Liver (tissue), 9 donors: ENCODE measurements around the gene CATSPER1. TPM values are rescaled to one million over a fixed set of nuclear protein-coding genes. Genes with fewer than 3 reads are reported as not detected.

Experiments
- DNase-seq: peaks from one replicate; pipeline ENCODE4 v3.0.0-alpha.2; 2017; ENCODE audit warnings: low spot score
- H3K27ac ChIP-seq, 2 donors: one replicate each; pipeline ENCODE4 v1.7.0; 2013; ENCODE audit warnings: inconsistent platforms in 2 of 2, low read length in 2 of 2, control low read depth in 1 of 2, low read depth in 1 of 2, mild to moderate bottlenecking in 1 of 2
- H3K27me3 ChIP-seq, 4 donors: one replicate each; pipeline versions ENCODE4 v1.6.1 to v1.7.0; 2013; ENCODE audit warnings: low read length in 3 of 4, inconsistent platforms in 1 of 4, mild to moderate bottlenecking in 1 of 4, moderate library complexity in 1 of 4; ENCODE audit not compliant: control insufficient read depth in 4 of 4, insufficient read depth in 4 of 4
- H3K36me3 ChIP-seq, 4 donors: one replicate each; pipeline versions ENCODE4 v1.6.1 to v1.7.0; 2013; ENCODE audit warnings: low read length in 3 of 4, mild to moderate bottlenecking in 3 of 4, low read depth in 1 of 4, moderate library complexity in 1 of 4; ENCODE audit not compliant: control insufficient read depth in 4 of 4, insufficient read depth in 3 of 4
- H3K4me1 ChIP-seq, 4 donors: one replicate each; pipeline versions ENCODE4 v1.6.1 to v1.7.0; 2013; ENCODE audit warnings: low read length in 3 of 4, mild to moderate bottlenecking in 3 of 4, moderate library complexity in 1 of 4; ENCODE audit not compliant: control insufficient read depth in 4 of 4, insufficient read depth in 4 of 4
- H3K4me3 ChIP-seq, 3 donors: one replicate each; pipeline versions ENCODE4 v1.6.1 to v1.7.0; 2013; ENCODE audit warnings: low read length in 3 of 3, control low read depth in 1 of 3, low read depth in 1 of 3, mild to moderate bottlenecking in 1 of 3
- H3K9ac ChIP-seq, 2 donors: one replicate each; pipeline ENCODE4 v1.7.0; 2013; ENCODE audit warnings: low read length in 2 of 2, mild to moderate bottlenecking in 2 of 2, moderate library complexity in 2 of 2, control low read depth in 1 of 2, low read depth in 1 of 2
- H3K9me3 ChIP-seq, 4 donors: one replicate each; pipeline versions ENCODE4 v1.6.1 to v1.7.0; 2013; ENCODE audit warnings: low read length in 3 of 4; ENCODE audit not compliant: control insufficient read depth in 4 of 4
- ATF3 ChIP-seq: IDR thresholded peaks from 2 replicates; pipeline ENCODE4 v1.6.1; 2016; ENCODE audit warnings: antibody characterized with exemption
- CTCF ChIP-seq: fragments of 150-350 bp; IDR thresholded peaks from 2 replicates; pipeline ENCODE4 v1.5.1; 2017; ENCODE audit warnings: improper control_type of control experiment, low read depth, low read length; ENCODE audit not compliant: missing input control
- EGR1 ChIP-seq, 2 donors: IDR thresholded peaks; 2 replicates each; pipeline ENCODE4 v1.6.1; 2016 to 2018; ENCODE audit warnings: antibody characterized with exemption in 2 of 2, low read depth in 2 of 2
- FOXA1 ChIP-seq: IDR thresholded peaks from 2 replicates; pipeline ENCODE4 v1.6.1; 2016; ENCODE audit warnings: antibody characterized with exemption
- FOXA2 ChIP-seq: IDR thresholded peaks from 2 replicates; pipeline ENCODE4 v1.6.1; 2016; ENCODE audit warnings: antibody characterized with exemption
- GABPA ChIP-seq, 2 donors: IDR thresholded peaks in 1 of 2; conservative IDR thresholded peaks in 1 of 2; 2 replicates each; pipeline ENCODE4 v1.6.1; 2016; ENCODE audit warnings: antibody characterized with exemption in 2 of 2, mild to moderate bottlenecking in 1 of 2, moderate library complexity in 1 of 2
- HNF4A ChIP-seq, 2 donors: conservative IDR thresholded peaks; 2 replicates each; pipeline ENCODE4 v1.6.1; 2016; ENCODE audit warnings: antibody characterized with exemption in 2 of 2, mild to moderate bottlenecking in 2 of 2
- HNF4G ChIP-seq: IDR thresholded peaks from 2 replicates; pipeline ENCODE4 v1.6.1; 2016; ENCODE audit warnings: antibody characterized with exemption
- JUND ChIP-seq, 2 donors: IDR thresholded peaks; 2 replicates each; pipeline ENCODE4 v1.6.1; 2016; ENCODE audit warnings: antibody characterized with exemption in 2 of 2
- MAX ChIP-seq: IDR thresholded peaks from 2 replicates; pipeline ENCODE4 v1.6.1; 2016; ENCODE audit warnings: antibody characterized with exemption
- NR2F2 ChIP-seq: IDR thresholded peaks from 2 replicates; pipeline ENCODE4 v1.6.1; 2016; ENCODE audit warnings: antibody characterized with exemption
- RAD21 ChIP-seq, 2 donors: IDR thresholded peaks; 2 replicates each; pipeline ENCODE4 v1.6.1; 2016; ENCODE audit warnings: antibody characterized with exemption in 2 of 2, mild to moderate bottlenecking in 2 of 2
- REST ChIP-seq: IDR thresholded peaks from 2 replicates; pipeline ENCODE4 v1.6.1; 2016; ENCODE audit warnings: antibody characterized with exemption, mild to moderate bottlenecking
- RXRA ChIP-seq, 2 donors: IDR thresholded peaks; 2 replicates each; pipeline ENCODE4 v1.6.1; 2017 to 2018; ENCODE audit warnings: antibody characterized with exemption in 2 of 2, mild to moderate bottlenecking in 1 of 2
- SP1 ChIP-seq: IDR thresholded peaks from 2 replicates; pipeline ENCODE4 v1.6.1; 2018; ENCODE audit warnings: antibody characterized with exemption, mild to moderate bottlenecking
- TAF1 ChIP-seq: conservative IDR thresholded peaks from 2 replicates; pipeline ENCODE4 v1.6.1; 2016; ENCODE audit warnings: antibody characterized with exemption, mild to moderate bottlenecking
- YY1 ChIP-seq: IDR thresholded peaks from 2 replicates; pipeline ENCODE4 v1.6.1; 2016; ENCODE audit warnings: antibody characterized with exemption, mild to moderate bottlenecking
- ZBTB33 ChIP-seq: IDR thresholded peaks from 2 replicates; pipeline ENCODE4 v1.6.1; 2016; ENCODE audit warnings: antibody characterized with exemption
- WGBS: extraction: QIAGEN DNeasy Blood & Tissue Kit; methylation state at CpG from one replicate; pipeline ENCODE4 v1.1.7; 2013; 5-methylcytosine and 5-hydroxymethylcytosine counted together
- polyA plus RNA-seq, 2 donors: library from polyadenylated mRNA; stranded (reverse) in 1 of 2; unstranded in 1 of 2; fragments of 200-250 nt in 1 of 2; fragments of >200 nt in 1 of 2; fragmentation: Nextera tagmentation in 1 of 2; extraction: Ambion mirVana in 1 of 2; gene quantifications; one replicate each; pipeline versions ENCODE4 v1.2.1 to v1.2.3, GENCODE V29; 2013 to 2015
- total RNA-seq, 2 donors: library from RNA; depleted of rRNA; stranded (reverse); fragments of >200 nt; gene quantifications; one replicate each; pipeline ENCODE4 v1.2.3, GENCODE V29; 2014
- donor health status: healthy.
- donor health status: healthy.
- donor health status: healthy.
- donor health status: healthy.
- donor health status: healthy.

CATSPER1 gene
- total and polyA plus RNA-seq, 4 donors: 0.17 TPM; not detected in 3

GRCh38 chr11:66035653-66036333 lies 9.5 kb upstream of the CATSPER1 start:
- H3K36me3 ChIP-seq: no peaks in the 10 kb centered on the region
- H3K4me3 ChIP-seq: no peak overlapping the region
- DNase-seq: no peak
- no peaks in the 10 kb centered on the region for H3K9me3 ChIP-seq
- TF ChIP-seq RXRA (IDR thresholded peaks at IDR 0.05) (no peak), REST (no peak), TAF1 (no peak), ATF3 (no peak), MAX (no peak), GABPA (IDR thresholded peaks at IDR 0.05 in 1 of 2, conservative IDR thresholded peaks at IDR 0.05 in 1 of 2) (no peak), HNF4G (no peak), HNF4A (conservative IDR thresholded peaks at IDR 0.05) (no peak), RAD21 (IDR thresholded peaks at IDR 0.05) (no peak), CTCF (no peak)
- no peak overlapping the region for H3K9ac ChIP-seq
- 80% methylated on average over 9 of the region's 9 CpGs for WGBS
- no peak overlapping the region for H3K27ac ChIP-seq
- H3K27me3 ChIP-seq: peaks cover 0 to 5% (median 0%) of the 10 kb centered on the region in 4 donors
- no peaks in the 10 kb centered on the region for H3K4me1 ChIP-seq

GRCh38 chr11:66032957-66033735 lies 6.9 kb upstream of the CATSPER1 start:
- DNase-seq: no peak
- Histone ChIP-seq H3K27ac (no peak overlapping the region), H3K4me1 (no peaks in the 10 kb centered on the region), H3K9ac (no peak overlapping the region), H3K4me3 (no peak overlapping the region), H3K27me3 (peaks cover 0 to 5% (median 0%) of the 10 kb centered on the region in 4 donors), H3K36me3 (no peaks in the 10 kb centered on the region), H3K9me3 (no peaks in the 10 kb centered on the region)
- 76% methylated on average over 8 of the region's 8 CpGs for WGBS
- no peak for TF ChIP-seq ATF3
- no peak for TF ChIP-seq HNF4A (conservative IDR thresholded peaks at IDR 0.05)
- TF ChIP-seq GABPA (IDR thresholded peaks at IDR 0.05 in 1 of 2, conservative IDR thresholded peaks at IDR 0.05 in 1 of 2): no peak
- TF ChIP-seq ZBTB33: no peak
- no peak for TF ChIP-seq RXRA (IDR thresholded peaks at IDR 0.05)
- TF ChIP-seq RAD21 (IDR thresholded peaks at IDR 0.05): no peak
- no peak for TF ChIP-seq SP1
- TF ChIP-seq FOXA2: no peak
- no peak for TF ChIP-seq HNF4G
- TF ChIP-seq JUND (IDR thresholded peaks at IDR 0.05): no peak
- TF ChIP-seq EGR1 (IDR thresholded peaks at IDR 0.05; ENCODE audit: low read depth in 2 of 2): no peak
- TF ChIP-seq YY1: no peak
- TF ChIP-seq FOXA1: no peak
- TF ChIP-seq TAF1: no peak
- no peak for TF ChIP-seq CTCF
- TF ChIP-seq NR2F2: no peak
- no peak for TF ChIP-seq MAX
